HG03342 (cell line): ENCODE measurements around the gene DFFA.
"Not testable (repeated sequence)": the region's sequence is repeated elsewhere in the genome, so short reads cannot be mapped to it uniquely, and the experiment has no call there.

Experiments
- ATAC-seq: cut with Tn5 transposase; IDR thresholded peaks from one replicate; pipeline ENCODE4 v1.9.1; 2021; ENCODE audit warnings: mild to moderate bottlenecking, moderate library complexity; ENCODE audit not compliant: unreplicated experiment

Gene DFFA

GRCh38 chr1:10467078-10467477 is 5.3 kb downstream of the DFFA start:
- no peak for ATAC-seq

GRCh38 chr1:10459184-10459583 is 13.1 kb downstream of the DFFA start:
- ATAC-seq = no peak

GRCh38 chr1:10457875-10458274 is 14.5 kb downstream of the DFFA start:
- no peak for ATAC-seq

GRCh38 chr1:10457462-10457861 is 14.9 kb downstream of the DFFA start:
- not testable (repeated sequence) for ATAC-seq

GRCh38 chr1:10456661-10457060 is 15.7 kb downstream of the DFFA start:
- ATAC-seq = no peak

GRCh38 chr1:10456048-10456447 is 16.3 kb downstream of the DFFA start:
- ATAC-seq = no peak

GRCh38 chr1:10451287-10451686 is 21.0 kb downstream of the DFFA start:
- no peak for ATAC-seq

- ATAC-seq = no peak
Observed at GRCh38 chr1:10450836-10451235, 21.5 kb downstream of the DFFA start.

- ATAC-seq = no peak
Observed at GRCh38 chr1:10450156-10450814, 22.0 kb downstream of the DFFA start.

- ATAC-seq = no peak
Observed at GRCh38 chr1:10449751-10450150, 22.6 kb downstream of the DFFA start, which contains the start of gene CORT. Gene CORT (plus strand): TSS chr1:10450031. CDS start chr1:10450224, 193 bp downstream.

GRCh38 chr1:10446790-10447422 is 25.4 kb downstream of the DFFA start:
- ATAC-seq = no peak

GRCh38 chr1:10444795-10445397 is 27.4 kb downstream of the DFFA start:
- ATAC-seq = no peak

- ATAC-seq = no peak
Observed at GRCh38 chr1:10444248-10444647, 28.1 kb downstream of the DFFA start.

- no peak for ATAC-seq
Observed at GRCh38 chr1:10440794-10441193, 31.5 kb downstream of the DFFA start.

GRCh38 chr1:10440305-10440704 is 32.0 kb downstream of the DFFA start:
- ATAC-seq = no peak

GRCh38 chr1:10438677-10439163 is 33.6 kb downstream of the DFFA start:
- no peak for ATAC-seq

- ATAC-seq = no peak
Observed at GRCh38 chr1:10437052-10437451, 35.3 kb downstream of the DFFA start.

GRCh38 chr1:10434590-10434989 is 37.7 kb downstream of the DFFA start:
- ATAC-seq = no peak

- no peak for ATAC-seq
Observed at GRCh38 chr1:10433790-10434189, 38.5 kb downstream of the DFFA start.

GRCh38 chr1:10432910-10433700 is 39.2 kb downstream of the DFFA start:
- no peak for ATAC-seq

GRCh38 chr1:10431070-10431730 is 41.1 kb downstream of the DFFA start:
- ATAC-seq = no peak
